HG02623 (cell line): ENCODE measurements around the gene ANKRD10.

Experiments used
- ATAC-seq: cut with Tn5 transposase; IDR thresholded peaks from one replicate; pipeline ENCODE4 v1.9.1; 2021; ENCODE audit warnings: moderate library complexity; ENCODE audit not compliant: unreplicated experiment

Gene ANKRD10

GRCh38 chr13:110886870-110887596 lies 27.8 kb downstream of the ANKRD10 start:
- ATAC-seq: no peak

- no peak for ATAC-seq
Measured at GRCh38 chr13:110885966-110886869, 28.7 kb downstream of the ANKRD10 start.

- no peak for ATAC-seq
Measured at GRCh38 chr13:110885516-110885915, 29.4 kb downstream of the ANKRD10 start.

GRCh38 chr13:110884517-110884916 lies 30.4 kb downstream of the ANKRD10 start:
- ATAC-seq: no peak

- ATAC-seq: no peak
Measured at GRCh38 chr13:110883542-110883941, 31.3 kb downstream of the ANKRD10 start.

- no peak for ATAC-seq
Measured at GRCh38 chr13:110882972-110883371, 31.9 kb downstream of the ANKRD10 start.

GRCh38 chr13:110881839-110882627 lies 32.8 kb downstream of the ANKRD10 start:
- no peak for ATAC-seq

- ATAC-seq: no peak
Measured at GRCh38 chr13:110880627-110881026, 34.2 kb downstream of the ANKRD10 start.

GRCh38 chr13:110879482-110879881 lies 35.4 kb downstream of the ANKRD10 start:
- no peak for ATAC-seq

- no peak for ATAC-seq
Measured at GRCh38 chr13:110877737-110878258, 37.1 kb downstream of the ANKRD10 start.

GRCh38 chr13:110876609-110877008 lies 38.3 kb downstream of the ANKRD10 start:
- no peak for ATAC-seq

- no peak for ATAC-seq
Measured at GRCh38 chr13:110875241-110875640, 39.6 kb downstream of the ANKRD10 start.

GRCh38 chr13:110874508-110874960 lies 40.3 kb downstream of the ANKRD10 start:
- ATAC-seq: no peak

GRCh38 chr13:110873639-110874507 lies 41.0 kb downstream of the ANKRD10 start:
- ATAC-seq: no peak

GRCh38 chr13:110872768-110873638 lies 41.9 kb downstream of the ANKRD10 start:
- ATAC-seq: no peak

- no peak for ATAC-seq
Measured at GRCh38 chr13:110872034-110872767, 42.7 kb downstream of the ANKRD10 start.

- ATAC-seq: no peak
Measured at GRCh38 chr13:110869805-110870706, 44.8 kb downstream of the ANKRD10 start.
